COR-L47 (cell line): Measurements from ENCODE around the gene RABGEF1.

Experiments used
- DNase-seq: peaks from one replicate; lab custom pipeline; 2025; lab: John Stamatoyannopoulos, UW

Gene RABGEF1

DNA sequence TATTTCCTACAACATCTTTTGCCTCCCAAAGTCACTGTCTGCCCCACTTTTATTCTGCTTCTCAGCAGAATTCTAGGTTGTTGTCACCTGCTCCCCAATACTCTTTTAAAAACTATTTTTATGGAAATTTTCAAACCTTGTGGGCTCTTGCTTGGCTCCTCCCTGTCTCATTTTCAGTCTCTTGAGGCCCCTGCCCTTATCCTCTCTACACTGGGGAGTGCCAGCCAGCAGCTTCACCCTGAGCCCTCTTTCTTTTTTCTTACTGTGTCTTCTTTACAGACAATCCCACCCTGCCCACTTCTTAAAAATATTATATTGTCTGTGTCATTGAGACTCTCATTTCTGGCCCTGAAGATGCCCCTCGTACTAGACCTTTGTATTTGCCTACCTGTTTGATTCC lies 118.8 kb downstream of the RABGEF1 start:
- no peak for DNase-seq

DNA sequence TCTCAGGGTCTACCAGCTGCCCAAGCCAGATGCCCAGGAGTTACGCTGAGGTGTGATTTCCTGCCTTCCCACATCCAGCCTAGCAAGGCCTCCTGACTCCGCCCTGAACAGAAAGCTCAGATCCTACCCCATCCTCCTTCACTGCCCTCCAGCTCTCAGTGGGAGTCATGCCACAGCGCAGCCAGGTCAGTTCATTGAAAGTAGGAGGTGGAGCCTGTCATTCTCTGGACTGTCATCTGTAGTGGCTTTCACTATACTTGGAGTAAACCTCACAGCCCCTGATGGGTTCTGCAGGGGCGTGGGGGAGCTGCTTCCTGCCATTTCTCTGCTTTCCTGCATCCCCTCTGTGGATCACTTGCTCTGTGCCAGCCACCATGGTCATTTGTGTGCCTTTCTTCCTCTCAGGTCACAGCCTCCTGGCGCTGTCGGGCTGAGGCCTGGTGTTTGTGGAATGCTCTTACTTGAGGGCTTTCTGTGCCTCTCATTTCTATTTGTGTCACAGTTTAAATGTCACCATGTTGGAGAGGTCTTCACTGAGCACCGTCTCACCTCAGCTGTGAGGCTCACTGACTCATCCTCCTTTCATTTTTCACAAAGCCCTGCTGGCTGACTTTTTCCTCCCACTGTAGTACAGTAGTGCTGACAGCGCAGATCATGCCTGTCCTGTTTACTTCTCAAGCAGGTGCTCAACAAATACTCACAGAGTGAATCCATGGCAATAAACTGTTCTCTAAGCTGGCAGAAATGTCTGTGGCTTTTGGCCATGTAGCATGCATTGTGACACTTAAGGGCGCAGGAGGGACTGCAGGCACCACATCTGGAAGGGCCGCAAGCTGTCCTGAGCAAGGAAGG lies 119.5 kb downstream of the RABGEF1 start:
- DNase-seq: no peak

DNA sequence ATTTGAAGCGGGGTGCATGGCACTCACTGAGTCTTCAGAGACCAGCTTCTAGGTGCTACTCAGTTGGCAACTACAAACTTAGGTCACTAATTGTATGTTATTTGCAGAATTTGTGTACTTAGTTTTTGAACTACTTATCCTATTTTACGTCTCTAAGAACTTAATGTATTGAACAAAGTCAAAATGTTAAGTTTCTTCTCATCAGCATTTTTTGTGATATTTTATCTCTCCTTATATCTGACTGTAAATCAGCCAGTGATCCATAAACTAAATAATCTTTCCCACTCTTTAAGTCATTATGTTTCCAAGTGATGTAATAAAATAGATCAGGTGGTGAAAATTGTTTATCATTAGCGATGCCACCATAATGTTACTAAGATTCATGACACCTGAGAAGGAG lies 120.2 kb downstream of the RABGEF1 start:
- no peak for DNase-seq
